Spleen (tissue), 11 donors: Measurements from ENCODE around the gene DTNB. TPM values are rescaled to one million over a fixed set of nuclear protein-coding genes. Genes with fewer than 3 reads are reported as not detected.
"Not testable (repeated sequence)": the region's sequence is repeated elsewhere in the genome, so short reads cannot be mapped to it uniquely, and the experiment has no call there.

ENCODE experiments used
- DNase-seq: peaks from one replicate; pipeline ENCODE4 v3.0.0-alpha.2; 2020
- H3K27ac ChIP-seq, 8 donors: fragments of 200-600 bp; sonication (generic) in 7 of 8; 1 replicate in 4 of 8; 2 replicates in 4 of 8; pipeline versions ENCODE4 v1.5.0 to v1.8.0; 2016 to 2021; ENCODE audit warnings: inconsistent platforms in 4 of 8, mild to moderate bottlenecking in 4 of 8, moderate library complexity in 1 of 8
- H3K27me3 ChIP-seq, 7 donors: fragments of 200-600 bp; sonication (generic) in 6 of 7; replicated peaks in 1 of 7; 1 replicate in 4 of 7; 2 replicates in 3 of 7; pipeline versions ENCODE4 v1.5.0 to v1.8.0; 2016 to 2021; ENCODE audit warnings: inconsistent platforms in 3 of 7, mild to moderate bottlenecking in 1 of 7
- H3K36me3 ChIP-seq, 6 donors: fragments of 200-600 bp; sonication (generic) in 5 of 6; 1 replicate in 4 of 6; 2 replicates in 2 of 6; pipeline versions ENCODE4 v1.5.0 to v1.8.0; 2016 to 2021; ENCODE audit warnings: inconsistent platforms in 2 of 6
- H3K4me1 ChIP-seq, 6 donors: fragments of 200-600 bp; sonication (generic) in 5 of 6; 1 replicate in 3 of 6; 2 replicates in 3 of 6; pipeline versions ENCODE4 v1.5.0 to v1.8.0; 2016 to 2021; ENCODE audit warnings: inconsistent platforms in 3 of 6
- H3K4me3 ChIP-seq, 8 donors: fragments of 200-600 bp; sonication (generic) in 7 of 8; 1 replicate in 4 of 8; 2 replicates in 4 of 8; pipeline versions ENCODE4 v1.5.0 to v1.8.0; 2016 to 2021; ENCODE audit warnings: inconsistent platforms in 4 of 8, mild to moderate bottlenecking in 4 of 8, moderate library complexity in 2 of 8
- H3K9me3 ChIP-seq, 8 donors: fragments of 200-600 bp; sonication (generic) in 7 of 8; 1 replicate in 4 of 8; 2 replicates in 4 of 8; pipeline versions ENCODE4 v1.5.0 to v1.8.0; 2016 to 2021; ENCODE audit warnings: inconsistent platforms in 4 of 8
- POLR2A ChIP-seq, 3 donors: fragments of 450-650 bp; IDR thresholded peaks; one replicate each; pipeline ENCODE4 v1.5.1; 2017; ENCODE audit warnings: antibody characterized with exemption in 3 of 3, mild to moderate bottlenecking in 1 of 3
- POLR2AphosphoS5 ChIP-seq, 3 donors: sonication (generic); formaldehyde crosslinking; IDR thresholded peaks; one replicate each; pipeline ENCODE4 v1.5.1; 2017; ENCODE audit warnings: antibody characterized with exemption in 3 of 3
- WGBS, 5 donors: extraction: QIAGEN DNeasy Blood & Tissue Kit in 3 of 5; methylation state at CpG; one replicate each; pipeline versions ENCODE4 v1.1.5 to v1.1.7; 2013 to 2018; 5-methylcytosine and 5-hydroxymethylcytosine counted together
- intact Hi-C: fragments of 100-400 bp; cut with DNase I; formaldehyde crosslinking; loops from one replicate; pipeline ENCODE4 v1.15.0; 2023; ENCODE audit warnings: low total_unique reads
- polyA plus RNA-seq, 3 donors: library from polyadenylated mRNA; stranded (reverse); fragments of 200-250 nt; gene quantifications; one replicate each; pipeline ENCODE4 v1.2.1, GENCODE V29; 2013
- total RNA-seq, 7 donors: library from RNA; depleted of rRNA in 3 of 7; stranded (reverse); fragments of >200 nt in 3 of 7; fragmentation: NEBNext Ultra II Directional in 4 of 7; extraction: Animal tissue kit (Norgen Biotek cat#: 25700) in 4 of 7; gene quantifications; one replicate each; pipeline versions ENCODE4 v1.1.0 to v1.2.1, GENCODE V29; 2016 to 2021
- TF ChIP-seq, protein P1 (sequence below), 11 experiments: fragments of 200-600 bp in 7 of 11; fragments of 450-650 bp in 4 of 11; sonication (generic) in 4 of 11; IDR thresholded peaks in 8 of 11; conservative IDR thresholded peaks in 3 of 11; 1 replicate in 7 of 11; 2 replicates in 4 of 11; pipeline versions ENCODE4 v1.4.0 to v1.8.0; 2016 to 2021; ENCODE audit warnings: antibody characterized with exemption in 11 of 11, inconsistent platforms in 4 of 11, mild to moderate bottlenecking in 1 of 11
- donor health status: healthy with polysubstance abuse.
- donor health status: DM: no; HTN: no; CAD: no; lungs with moderate emphysema.
- donor health status: DM: no; HTN: no; CAD: no.
- donor health status: Bipolar disorder and iron deficiency.
- donor health status: healthy.
- donor health status: DM: no; HTN: no; CAD: no.
- donor health status: DM: yes; HTN: yes; CAD: no.

DTNB gene
- total and polyA plus RNA-seq, 10 donors = 4.5 to 28.9 (median 20.4) TPM

DNA sequence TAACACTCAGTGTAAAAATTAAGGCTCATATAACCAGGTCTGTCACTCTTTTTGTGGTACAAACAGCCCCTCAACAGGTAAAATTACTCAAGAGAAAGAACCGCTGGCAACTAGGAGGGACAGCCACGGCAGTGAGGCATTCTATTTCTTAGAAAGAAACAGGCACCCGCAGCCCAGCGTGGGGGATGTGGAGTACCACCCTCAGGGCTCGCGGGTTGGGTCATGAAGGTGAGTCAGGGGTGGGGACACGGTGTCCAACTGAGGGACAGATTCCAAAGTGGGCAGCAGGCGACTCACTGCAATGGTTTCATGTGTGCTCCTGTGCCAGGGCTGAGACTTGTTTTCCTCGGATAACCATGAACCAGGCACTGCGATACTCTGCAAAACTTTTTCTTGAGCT lies 129.4 kb downstream of the DTNB start:
- 88 to 98% (median 93%) methylated on average over 10 of the region's 10 CpGs for WGBS, 5 donors

DNA sequence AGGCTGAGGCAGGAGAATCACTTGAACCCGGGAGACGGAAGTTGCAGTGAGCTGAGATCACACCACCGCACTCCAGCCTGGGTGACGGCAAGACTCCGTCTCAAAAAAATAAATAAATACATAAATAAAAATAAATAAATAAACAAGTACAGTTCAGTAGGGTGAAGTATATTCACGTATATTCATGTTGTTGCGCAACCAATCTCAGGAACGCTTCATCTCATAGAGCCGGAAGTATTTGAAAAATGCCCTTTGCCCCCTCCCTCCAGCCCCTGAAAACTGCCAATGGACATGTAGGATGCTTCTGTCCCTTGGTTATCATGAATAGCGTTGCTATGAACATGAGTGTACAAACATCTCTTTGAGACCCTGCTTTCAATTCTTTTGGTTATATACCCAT lies 132.0 kb downstream of the DTNB start:
- 89 to 96% (median 94%) methylated on average over 10 of the region's 10 CpGs for WGBS, 5 donors
- no peak overlapping the region for H3K4me3 ChIP-seq

More for the DNA sequence above, 129.4 kb downstream of the DTNB start:
- no peak for DNase-seq
- Histone ChIP-seq H3K9me3 (no peaks in the 10 kb centered on the region), H3K36me3 (no peaks in the 10 kb centered on the region), H3K4me1 (peaks cover 0 to 7% (median 0%) of the 10 kb centered on the region in 6 donors), H3K4me3 (no peak overlapping the region), H3K27ac (no peak overlapping the region), H3K27me3 (no peaks in the 10 kb centered on the region)
- TF ChIP-seq, protein P1, sequence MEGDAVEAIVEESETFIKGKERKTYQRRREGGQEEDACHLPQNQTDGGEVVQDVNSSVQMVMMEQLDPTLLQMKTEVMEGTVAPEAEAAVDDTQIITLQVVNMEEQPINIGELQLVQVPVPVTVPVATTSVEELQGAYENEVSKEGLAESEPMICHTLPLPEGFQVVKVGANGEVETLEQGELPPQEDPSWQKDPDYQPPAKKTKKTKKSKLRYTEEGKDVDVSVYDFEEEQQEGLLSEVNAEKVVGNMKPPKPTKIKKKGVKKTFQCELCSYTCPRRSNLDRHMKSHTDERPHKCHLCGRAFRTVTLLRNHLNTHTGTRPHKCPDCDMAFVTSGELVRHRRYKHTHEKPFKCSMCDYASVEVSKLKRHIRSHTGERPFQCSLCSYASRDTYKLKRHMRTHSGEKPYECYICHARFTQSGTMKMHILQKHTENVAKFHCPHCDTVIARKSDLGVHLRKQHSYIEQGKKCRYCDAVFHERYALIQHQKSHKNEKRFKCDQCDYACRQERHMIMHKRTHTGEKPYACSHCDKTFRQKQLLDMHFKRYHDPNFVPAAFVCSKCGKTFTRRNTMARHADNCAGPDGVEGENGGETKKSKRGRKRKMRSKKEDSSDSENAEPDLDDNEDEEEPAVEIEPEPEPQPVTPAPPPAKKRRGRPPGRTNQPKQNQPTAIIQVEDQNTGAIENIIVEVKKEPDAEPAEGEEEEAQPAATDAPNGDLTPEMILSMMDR (IDR thresholded peaks at IDR 0.05 in 8 of 11, conservative IDR thresholded peaks at IDR 0.05 in 3 of 11) = no peak
- TF ChIP-seq POLR2A (IDR thresholded peaks at IDR 0.05) = no peak
- TF ChIP-seq POLR2AphosphoS5 (IDR thresholded peaks at IDR 0.05) = no peak
- intact Hi-C loops = loop anchor here (10.0 kb wide), 1 partner anchor 59 kb away; no protein-coding TSS in a partner anchor

DNA sequence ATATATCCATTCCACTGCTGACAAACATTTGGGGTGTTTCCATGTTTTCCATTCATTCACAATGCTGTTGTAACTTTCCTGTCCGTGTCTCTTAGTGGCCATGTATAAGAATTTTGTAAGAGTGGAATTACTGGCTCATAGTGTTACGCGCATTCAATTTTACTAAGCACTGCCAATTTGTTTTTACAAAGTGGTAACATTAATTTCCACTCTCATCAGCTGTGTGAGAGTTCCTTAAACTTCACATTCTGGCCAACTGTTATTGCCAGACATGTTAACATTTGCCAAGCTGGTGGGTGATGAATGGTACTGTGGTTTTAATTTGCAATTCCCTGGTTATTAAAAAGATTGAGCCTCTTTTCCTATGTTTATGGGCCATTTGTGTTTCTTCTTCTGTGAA lies 134.2 kb downstream of the DTNB start:
- intact Hi-C loops = no loop called here
- H3K9me3 ChIP-seq = peaks cover 0 to 13% (median 0%) of the 10 kb centered on the region in 8 donors

More for the DNA sequence above, 132.0 kb downstream of the DTNB start:
- Histone ChIP-seq H3K27ac (no peak overlapping the region), H3K27me3 (no peaks in the 10 kb centered on the region), H3K4me1 (no peaks in the 10 kb centered on the region), H3K36me3 (no peaks in the 10 kb centered on the region), H3K9me3 (no peaks in the 10 kb centered on the region)
- intact Hi-C loops = loop anchor here (10.0 kb wide), 1 partner anchor 57 kb away; no protein-coding TSS in a partner anchor
- TF ChIP-seq POLR2A (IDR thresholded peaks at IDR 0.05) (no peak), POLR2AphosphoS5 (IDR thresholded peaks at IDR 0.05) (no peak)
- TF ChIP-seq, protein P1 (IDR thresholded peaks at IDR 0.05 in 8 of 11, conservative IDR thresholded peaks at IDR 0.05 in 3 of 11) = no peak
- no peak for DNase-seq

DNA sequence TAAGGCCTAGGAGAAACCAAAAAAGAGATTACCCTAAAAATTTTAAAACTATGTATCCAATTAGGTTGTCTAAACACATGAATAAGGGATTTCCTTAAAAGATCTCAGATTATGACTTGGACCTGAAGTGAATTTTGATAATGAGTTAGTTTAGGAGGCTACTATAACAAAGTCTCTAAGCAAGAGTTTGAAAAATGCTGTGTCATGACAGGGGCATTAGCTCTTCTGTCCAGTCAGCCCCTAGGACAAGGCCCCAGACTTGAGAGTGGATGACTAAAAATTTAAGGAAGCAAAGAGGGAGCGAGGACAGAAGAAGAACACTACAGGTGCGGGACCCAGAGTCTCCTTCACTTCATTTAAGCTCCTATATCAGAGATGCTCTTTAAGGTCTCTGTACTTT lies 135.9 kb downstream of the DTNB start:
- DNase-seq = no peak
- peaks cover 0 to 19% (median 0%) of the 10 kb centered on the region in 6 donors for H3K36me3 ChIP-seq
- WGBS, 5 donors = 89 to 98% (median 94%) methylated on average over 2 of the region's 2 CpGs
- H3K27me3 ChIP-seq = no peaks in the 10 kb centered on the region
- H3K9me3 ChIP-seq = peaks cover 0 to 13% (median 0%) of the 10 kb centered on the region in 8 donors
- H3K4me1 ChIP-seq = no peaks in the 10 kb centered on the region
- no peak overlapping the region for H3K4me3 ChIP-seq
- H3K27ac ChIP-seq = no peak overlapping the region
- intact Hi-C loops = no loop called here
- TF ChIP-seq, protein P1 (IDR thresholded peaks at IDR 0.05 in 8 of 11, conservative IDR thresholded peaks at IDR 0.05 in 3 of 11) = no peak
- TF ChIP-seq POLR2AphosphoS5 (IDR thresholded peaks at IDR 0.05) (no peak), POLR2A (IDR thresholded peaks at IDR 0.05) (no peak)

More for the DNA sequence above, 134.2 kb downstream of the DTNB start:
- no peak for DNase-seq
- TF ChIP-seq POLR2A (IDR thresholded peaks at IDR 0.05) (no peak), POLR2AphosphoS5 (IDR thresholded peaks at IDR 0.05) (no peak)
- TF ChIP-seq, protein P1 (IDR thresholded peaks at IDR 0.05 in 8 of 11, conservative IDR thresholded peaks at IDR 0.05 in 3 of 11) = no peak
- H3K27me3 ChIP-seq = no peaks in the 10 kb centered on the region
- H3K4me3 ChIP-seq = no peak overlapping the region
- no peaks in the 10 kb centered on the region for H3K4me1 ChIP-seq
- 79 to 89% (median 81%) methylated on average over 3 of the region's 3 CpGs for WGBS, 5 donors
- H3K27ac ChIP-seq = no peak overlapping the region
- peaks cover 0 to 19% (median 0%) of the 10 kb centered on the region in 6 donors for H3K36me3 ChIP-seq

DNA sequence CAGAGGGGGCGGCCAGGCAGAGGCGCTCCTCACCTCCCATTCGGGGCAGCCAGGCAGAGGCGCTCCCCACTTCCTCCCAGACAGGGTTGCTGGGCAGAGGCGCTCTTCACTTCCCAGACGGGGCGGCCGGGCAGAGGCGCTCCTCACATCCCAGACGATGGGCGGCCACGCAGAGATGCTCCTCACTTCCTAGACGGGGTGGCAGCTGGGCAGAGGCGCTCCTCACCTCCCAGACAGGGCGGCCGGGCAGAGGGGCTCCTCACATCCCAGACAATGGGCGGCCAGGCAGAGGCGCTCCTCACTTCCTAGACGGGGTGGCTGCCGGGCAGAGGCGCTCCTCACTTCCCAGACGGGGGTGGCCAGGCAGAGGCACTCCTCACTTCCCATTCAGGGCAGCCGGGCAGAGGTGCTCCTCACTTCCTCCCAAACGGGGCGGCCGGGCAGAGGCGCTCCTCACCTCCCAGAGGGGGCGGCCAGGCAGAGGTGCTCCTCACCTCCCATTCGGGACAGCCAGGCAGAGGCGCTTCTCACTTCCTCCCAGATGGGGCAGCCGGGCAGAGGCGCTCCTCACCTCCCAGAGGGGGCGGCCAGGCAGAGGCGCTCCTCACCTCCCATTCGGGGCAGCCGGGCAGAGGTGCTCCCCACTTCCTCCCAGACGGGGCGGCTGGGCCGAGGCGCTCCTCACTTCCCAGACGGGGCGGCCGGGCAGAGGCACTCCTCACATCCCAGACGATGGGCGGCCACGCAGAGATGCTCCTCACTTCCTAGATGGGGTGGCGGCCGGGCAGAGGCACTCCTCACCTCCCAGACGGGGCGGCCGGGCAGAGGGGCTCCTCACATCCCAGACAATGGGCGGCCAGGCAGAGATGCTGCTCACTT lies 137.7 kb downstream of the DTNB start:
- peaks cover 0 to 22% (median 0%) of the 10 kb centered on the region in 6 donors for H3K36me3 ChIP-seq
- H3K4me3 ChIP-seq, H3K27ac ChIP-seq, H3K4me1 ChIP-seq, DNase-seq, intact Hi-C loops, H3K27me3 ChIP-seq: not testable (repeated sequence)
- peaks cover 0 to 13% (median 0%) of the 10 kb centered on the region in 8 donors for H3K9me3 ChIP-seq
- 91 to 98% (median 96%) methylated on average over 20 to 52 of the region's 52 CpGs for WGBS, 5 donors

DNA sequence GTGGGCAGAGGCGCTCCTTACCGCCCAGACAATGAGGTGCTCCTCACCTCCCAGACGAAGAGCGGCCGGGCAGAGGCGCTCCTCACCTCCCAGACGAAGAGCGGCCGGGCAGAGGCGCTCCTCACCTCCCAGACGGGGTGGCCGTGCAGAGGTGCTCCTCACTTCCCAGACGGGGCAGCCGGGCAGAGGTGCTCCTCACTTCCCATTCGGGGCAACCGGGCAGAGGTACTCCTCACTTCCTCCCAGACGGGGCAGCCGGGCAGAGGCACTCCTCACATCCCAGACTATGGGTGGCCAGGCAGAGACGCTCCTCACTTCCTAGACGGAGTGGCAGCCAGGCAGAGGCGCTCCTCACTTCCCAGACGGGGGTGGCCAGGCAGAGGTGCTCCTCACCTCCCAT lies 138.4 kb downstream of the DTNB start:
- H3K27ac ChIP-seq, H3K4me1 ChIP-seq, H3K4me3 ChIP-seq, DNase-seq, H3K27me3 ChIP-seq, intact Hi-C loops: not testable (repeated sequence)
- WGBS, 5 donors = 97 to 100% (median 98%) methylated on average over 20 to 22 of the region's 22 CpGs
- Histone ChIP-seq H3K36me3 (peaks cover 0 to 28% (median 0%) of the 10 kb centered on the region in 6 donors), H3K9me3 (peaks cover 0 to 13% (median 0%) of the 10 kb centered on the region in 8 donors)
